ENCODE data around the gene CYBA.

GRCh38 chr16:88667461-88667860 lies 16.6 kb upstream of the CYBA start:
- no peak for TF ChIP-seq NR3C1 (IDR thresholded peaks at IDR 0.05)
- TF ChIP-seq CTCF (IDR thresholded peaks at IDR 0.05), result no peak
- no peak for TF ChIP-seq MAZ (IDR thresholded peaks at IDR 0.05; ENCODE audit: borderline replicate concordance, low read depth, low read length)
- no peak for TF ChIP-seq EP300 (IDR thresholded peaks at IDR 0.05)
- TF ChIP-seq RNF2 (IDR thresholded peaks at IDR 0.05; ENCODE audit: borderline replicate concordance, low read depth), result no peak
- no peak for TF ChIP-seq POLR2A (IDR thresholded peaks at IDR 0.05; ENCODE audit: low read length)
- no peak for TF ChIP-seq FOSL2 (IDR thresholded peaks at IDR 0.05)
- TF ChIP-seq FOSL2 (CRISPR knock-in tag; IDR thresholded peaks at IDR 0.05), result no peak
- no peak for TF ChIP-seq RFX5 (IDR thresholded peaks at IDR 0.05)
- no peak for TF ChIP-seq KDM5A (IDR thresholded peaks at IDR 0.05)
- no peak for TF ChIP-seq ZC3H11A (IDR thresholded peaks at IDR 0.05)
- TF ChIP-seq ATOH8 (CRISPR knock-in tag; IDR thresholded peaks at IDR 0.05; ENCODE audit: low read depth), result no peak
- TF ChIP-seq MYC (IDR thresholded peaks at IDR 0.05; ENCODE audit: borderline replicate concordance, low read length), result no peak
- no peak for TF ChIP-seq HMGXB4 (CRISPR knock-in tag; IDR thresholded peaks at IDR 0.05; ENCODE audit: borderline replicate concordance)
